Measurements from ENCODE around the gene ST3GAL3.

GRCh38 chr1:43921022-43921421 lies 213.7 kb downstream of the ST3GAL3 start:
- TF ChIP-seq RFX5 (IDR thresholded peaks at IDR 0.05; ENCODE audit: low read length) (no peak), ELF1 (IDR thresholded peaks at IDR 0.05) (no peak), CTCF (IDR thresholded peaks at IDR 0.05) (no peak), MAX (IDR thresholded peaks at IDR 0.05; ENCODE audit: low read depth) (no peak), NFIC (IDR thresholded peaks at IDR 0.05; ENCODE audit: borderline replicate concordance) (no peak), RAD21 (IDR thresholded peaks at IDR 0.05; ENCODE audit: low read length) (no peak), TEAD4 (IDR thresholded peaks at IDR 0.05; ENCODE audit: borderline replicate concordance, insufficient read depth) (no peak), POLR2AphosphoS5 (IDR thresholded peaks at IDR 0.05; ENCODE audit: low read depth, low read length) (no peak), RCOR1 (IDR thresholded peaks at IDR 0.05; ENCODE audit: low read length) (no peak), MXI1 (IDR thresholded peaks at IDR 0.05; ENCODE audit: low read depth, low read length) (no peak), TCF12 (IDR thresholded peaks at IDR 0.05) (no peak), PBX3 (IDR thresholded peaks at IDR 0.05) (no peak), REST (IDR thresholded peaks at IDR 0.05; ENCODE audit: low read depth, low read length) (no peak), GABPA (IDR thresholded peaks at IDR 0.05; ENCODE audit: low read depth) (no peak)

Measured in SK-N-SH (cell line).